ENCODE results near the gene SYDE2.

Gene SYDE2

DNA sequence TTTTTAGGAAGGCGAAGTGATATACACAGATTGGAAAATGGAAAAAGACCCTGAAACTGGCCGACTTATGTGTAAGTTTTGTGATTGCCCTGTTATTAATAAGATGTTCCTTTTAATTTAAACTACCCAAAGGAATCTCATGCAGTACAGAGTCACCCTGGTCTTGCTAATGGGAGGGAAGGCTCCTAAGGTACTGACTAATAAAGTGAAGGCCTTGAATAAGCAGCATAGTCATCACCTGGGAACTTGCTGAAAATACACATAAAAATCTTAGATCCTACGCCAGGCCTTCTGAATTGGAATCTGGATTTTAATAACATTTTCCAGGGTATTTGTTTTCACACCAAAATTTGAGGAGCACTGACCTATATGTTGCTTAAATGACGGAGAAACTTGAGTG lies 79.1 kb downstream of the SYDE2 start:
- no peak for DNase-seq

DNA sequence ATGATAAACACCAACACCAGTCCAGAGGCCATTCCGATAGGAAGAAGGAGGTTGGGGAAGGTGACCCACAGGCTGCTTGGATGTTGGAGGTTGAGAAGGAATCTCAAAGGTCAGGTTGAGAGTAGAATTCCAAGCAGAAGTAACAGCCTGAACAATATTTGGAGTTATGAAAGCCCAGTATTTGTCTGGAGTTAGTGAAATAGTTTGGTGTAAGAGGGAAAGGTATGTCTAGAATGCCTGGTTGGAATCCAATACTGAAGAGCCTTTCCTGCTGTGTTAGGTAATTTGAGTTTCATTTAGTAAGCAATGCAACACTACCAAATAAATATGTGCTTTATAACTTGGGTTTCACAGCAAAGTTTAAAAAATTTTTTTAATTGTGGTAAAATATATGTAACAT lies 82.1 kb downstream of the SYDE2 start:
- no peak for DNase-seq

DNA sequence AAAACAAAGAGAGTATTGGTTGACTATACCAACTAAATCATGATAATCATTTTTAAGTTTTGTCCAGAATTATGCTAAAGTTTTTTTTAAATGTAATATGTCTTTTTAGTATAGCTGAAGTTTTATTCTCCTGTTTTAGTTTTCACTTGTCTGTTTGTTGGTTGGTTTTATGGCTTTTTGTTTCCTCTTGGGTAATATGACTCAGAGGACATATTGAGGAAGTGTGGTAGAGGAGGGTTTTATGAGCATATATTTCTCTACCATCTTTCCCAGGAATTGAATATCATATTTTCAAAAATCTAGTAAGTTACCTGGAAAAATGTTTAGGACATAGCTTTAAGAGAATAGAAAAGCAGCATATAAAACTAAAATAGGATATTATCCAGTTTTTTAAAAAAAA lies 84.0 kb downstream of the SYDE2 start:
- DNase-seq, result no peak

DNA sequence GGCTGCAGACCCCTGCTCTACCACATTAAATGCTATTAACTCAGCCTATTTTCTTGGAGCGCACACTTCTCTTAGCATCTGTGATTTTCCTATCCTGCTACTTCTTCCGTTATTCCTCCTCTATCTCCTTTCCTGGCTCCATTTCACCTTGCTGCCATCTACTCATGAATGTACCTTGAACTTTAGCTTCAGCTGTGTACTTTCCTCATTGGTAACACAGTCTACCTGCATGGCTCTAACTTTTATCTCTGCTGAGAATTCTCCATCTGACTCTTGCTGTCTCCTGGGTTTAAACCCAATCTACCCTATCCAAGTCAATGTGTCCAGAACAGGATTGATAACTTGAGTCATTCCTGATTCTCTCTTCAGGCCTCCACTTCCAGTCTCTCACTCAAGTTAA lies 84.9 kb downstream of the SYDE2 start:
- DNase-seq, result no peak

DNA sequence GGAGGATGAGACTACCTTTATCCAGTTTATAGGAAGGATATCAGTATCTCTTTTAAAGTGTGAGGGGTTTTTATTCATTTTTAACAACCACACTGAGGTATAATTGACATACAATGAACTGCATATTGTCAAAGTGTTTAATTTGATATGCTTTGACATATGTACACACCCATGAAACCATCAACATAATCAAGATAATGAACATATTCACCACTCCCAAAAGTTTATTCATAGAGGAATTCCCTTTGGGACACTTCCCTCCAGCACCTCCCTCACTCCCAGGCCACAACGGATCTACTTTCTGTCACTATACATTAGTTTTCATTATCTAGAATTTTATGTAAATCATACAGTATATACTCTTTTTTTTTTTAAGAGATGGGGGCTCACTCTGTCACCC lies 89.1 kb downstream of the SYDE2 start:
- DNase-seq, result no peak

DNA sequence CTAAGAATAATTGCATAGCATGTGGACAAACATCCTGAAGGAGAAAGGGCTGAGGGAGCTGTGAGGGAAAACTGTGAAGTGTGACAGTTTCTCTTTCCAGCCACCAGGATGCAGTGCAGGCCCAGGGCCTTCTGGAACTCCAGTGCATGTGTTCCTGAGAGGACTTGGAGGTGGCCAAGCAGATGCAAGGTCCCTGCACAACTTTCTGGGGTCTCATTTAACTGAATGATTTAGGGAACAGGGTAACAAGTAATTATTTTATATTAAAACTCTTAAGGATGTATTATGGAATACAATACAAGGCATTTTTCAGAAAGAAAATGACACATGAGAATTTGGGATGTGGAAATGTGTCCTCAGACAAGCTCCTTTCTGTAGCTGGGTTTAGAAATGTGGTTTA lies 91.3 kb downstream of the SYDE2 start:
- DNase-seq, result peak; percentile 15 to 33
